DND-41 (cell line): ENCODE measurements around the gene ANKRD35.

Source experiments
- CTCF ChIP-seq: IDR thresholded peaks from 2 replicates; pipeline ENCODE4 v1.5.1; 2012; ENCODE audit warnings: borderline replicate concordance, low read length, moderate library complexity, mild to moderate bottlenecking; ENCODE audit not compliant: poor library complexity, severe bottlenecking; ENCODE audit errors: extremely low read depth
- EZH2 ChIP-seq: IDR thresholded peaks from 3 replicates; pipeline ENCODE4 v1.6.1; 2012; ENCODE audit warnings: borderline replicate concordance, low read depth, mild to moderate bottlenecking, moderate library complexity, low read length, inconsistent platforms; ENCODE audit not compliant: severe bottlenecking

- TF ChIP-seq CTCF (no peak), EZH2 (no peak)
Measured at GRCh38 chr1:145878724-145879123, 6.9 kb downstream of the ANKRD35 start.
